ENCODE data around the gene PAX2.

PAX2 gene

GRCh38 chr10:100724531-100725027 lies 20.8 kb upstream of the PAX2 start:
- DNase-seq (ENCODE audit: low read depth in 2 of 2), result no peak

- DNase-seq (ENCODE audit: low read depth in 2 of 2), result no peak
These were observed 20.3 kb upstream of the PAX2 start for GRCh38 chr10:100725071-100725471.

- no peak for DNase-seq (ENCODE audit: low read depth in 2 of 2)
These were observed 19.4 kb upstream of the PAX2 start for GRCh38 chr10:100725869-100726426.

- DNase-seq (ENCODE audit: low read depth in 2 of 2), result no peak
These were observed 17.6 kb upstream of the PAX2 start for GRCh38 chr10:100727808-100728207.

GRCh38 chr10:100728928-100729861 lies 16.2 kb upstream of the PAX2 start:
- DNase-seq (ENCODE audit: low read depth in 2 of 2), result no peak

- no peak for DNase-seq (ENCODE audit: low read depth in 2 of 2)
These were observed 15.3 kb upstream of the PAX2 start for GRCh38 chr10:100729862-100730724.

- DNase-seq (ENCODE audit: low read depth in 2 of 2), result peak in 1 of 2 donors; percentile 34
These were observed 14.5 kb upstream of the PAX2 start for GRCh38 chr10:100730725-100731406.

- no peak for DNase-seq (ENCODE audit: low read depth in 2 of 2)
These were observed 13.8 kb upstream of the PAX2 start for GRCh38 chr10:100731407-100732240.

- no peak for DNase-seq (ENCODE audit: low read depth in 2 of 2)
These were observed 13.2 kb upstream of the PAX2 start for GRCh38 chr10:100732241-100732596.

- no peak for DNase-seq (ENCODE audit: low read depth in 2 of 2)
These were observed 12.1 kb upstream of the PAX2 start for GRCh38 chr10:100733329-100733728.

GRCh38 chr10:100734295-100735086 lies 10.9 kb upstream of the PAX2 start:
- no peak for DNase-seq (ENCODE audit: low read depth in 2 of 2)

GRCh38 chr10:100735087-100735336 lies 10.4 kb upstream of the PAX2 start:
- no peak for DNase-seq (ENCODE audit: low read depth in 2 of 2)

GRCh38 chr10:100735337-100736143 lies 9.8 kb upstream of the PAX2 start:
- DNase-seq (ENCODE audit: low read depth in 2 of 2), result no peak

- DNase-seq (ENCODE audit: low read depth in 2 of 2), result no peak
These were observed 9.1 kb upstream of the PAX2 start for GRCh38 chr10:100736144-100736808.

- DNase-seq (ENCODE audit: low read depth in 2 of 2), result no peak
These were observed 8.5 kb upstream of the PAX2 start for GRCh38 chr10:100736809-100737354.

- DNase-seq (ENCODE audit: low read depth in 2 of 2), result no peak
These were observed 7.9 kb upstream of the PAX2 start for GRCh38 chr10:100737355-100738054.

GRCh38 chr10:100738055-100738827 lies 7.1 kb upstream of the PAX2 start:
- DNase-seq (ENCODE audit: low read depth in 2 of 2), result no peak

All from stimulated activated CD8-positive, alpha-beta memory T cell treated with anti-CD3 and anti-CD28 coated beads, Interleukin-2, amount 100 ng/mL, for 48 hours (primary cell).